ENCODE data around the gene PTPN14. TPM values are rescaled to one million over a fixed set of nuclear protein-coding genes. Genes with fewer than 3 reads are reported as not detected.

The PTPN14 gene
- total and polyA plus RNA-seq, 2 donors from 2014 or later: 5.1 to 87.2 TPM

GRCh38 chr1:214301526-214301925, 249.9 kb downstream of the PTPN14 start:
- no peak overlapping the region for H3K27ac ChIP-seq (ENCODE audit: low read depth in 2 of 2, low read length in 2 of 2)
- no peak for TF ChIP-seq CTCF (IDR thresholded peaks at IDR 0.05; ENCODE audit: borderline replicate concordance, extremely low read depth, insufficient read depth)
- peaks cover 0 to 2% (median 0%) of the 10 kb centered on the region in 3 donors for H3K4me1 ChIP-seq (ENCODE audit: control insufficient read depth in 2 of 3, insufficient read depth in 2 of 3, low read depth in 1 of 3, low read length in 3 of 3)
- no peaks in the 10 kb centered on the region for H3K9me3 ChIP-seq (ENCODE audit: control insufficient read depth in 2 of 3, insufficient read depth in 1 of 3, low read length in 3 of 3)
- no peak for DNase-seq
- no peak overlapping the region for H3K4me3 ChIP-seq (ENCODE audit: low read length in 3 of 3)
- no peak for FAIRE-seq
- no peaks in the 10 kb centered on the region for H3K36me3 ChIP-seq (ENCODE audit: control insufficient read depth in 2 of 3, insufficient read depth in 3 of 3, low read length in 3 of 3)
- H3K9ac ChIP-seq (ENCODE audit: low read length in 3 of 3): no peak overlapping the region
- intact Hi-C loops (cut with DNase I): no loop called here
- H3K27me3 ChIP-seq (ENCODE audit: control insufficient read depth, insufficient read depth, low read length): no peaks in the 10 kb centered on the region

GRCh38 chr1:214300149-214300780, 251.1 kb downstream of the PTPN14 start:
- no peaks in the 10 kb centered on the region for H3K9me3 ChIP-seq (ENCODE audit: control insufficient read depth in 2 of 3, insufficient read depth in 1 of 3, low read length in 3 of 3)
- no peaks in the 10 kb centered on the region for H3K27me3 ChIP-seq (ENCODE audit: control insufficient read depth, insufficient read depth, low read length)
- no peak overlapping the region for H3K9ac ChIP-seq (ENCODE audit: low read length in 3 of 3)
- no peak overlapping the region for H3K4me3 ChIP-seq (ENCODE audit: low read length in 3 of 3)
- H3K27ac ChIP-seq (ENCODE audit: low read depth in 2 of 2, low read length in 2 of 2): no peak overlapping the region
- intact Hi-C loops (cut with DNase I): no loop called here
- peaks cover 0 to 2% (median 0%) of the 10 kb centered on the region in 3 donors for H3K4me1 ChIP-seq (ENCODE audit: control insufficient read depth in 2 of 3, insufficient read depth in 2 of 3, low read depth in 1 of 3, low read length in 3 of 3)
- DNase-seq (no peak), FAIRE-seq (no peak)
- TF ChIP-seq CTCF (IDR thresholded peaks at IDR 0.05; ENCODE audit: borderline replicate concordance, extremely low read depth, insufficient read depth): no peak
- H3K36me3 ChIP-seq (ENCODE audit: control insufficient read depth in 2 of 3, insufficient read depth in 3 of 3, low read length in 3 of 3): no peaks in the 10 kb centered on the region

Other genes with a start within 250 kb of the PTPN14 start
- gene CENPF, start 51.6 kb upstream of the PTPN14 start, total RNA-seq: 3.3 TPM
- 0.39 TPM for gene CENPF, start 51.6 kb upstream of the PTPN14 start, polyA plus RNA-seq (ENCODE audit: insufficient read depth, low read depth, low replicate concordance)

Measured in kidney (tissue), 14 donors.